GM12875 (cell line): Measurements from ENCODE around the gene BPGM.

Source experiments
- H3K4me3 ChIP-seq: one replicate; pipeline ENCODE4 v1.5.1; 2011; ENCODE audit warnings: low read depth, low read length, control low read depth
- TF ChIP-seq, protein P1 (sequence below): IDR thresholded peaks from 2 replicates; pipeline ENCODE4 v1.5.1; 2011; ENCODE audit warnings: low read depth, mild to moderate bottlenecking, control low read depth, inconsistent platforms, low read length, moderate library complexity, borderline replicate concordance; ENCODE audit not compliant: insufficient read depth

Gene BPGM

GRCh38 chr7:134694767-134695166, 48.1 kb downstream of the BPGM start:
- no peak overlapping the region for H3K4me3 ChIP-seq
- TF ChIP-seq, protein P1, sequence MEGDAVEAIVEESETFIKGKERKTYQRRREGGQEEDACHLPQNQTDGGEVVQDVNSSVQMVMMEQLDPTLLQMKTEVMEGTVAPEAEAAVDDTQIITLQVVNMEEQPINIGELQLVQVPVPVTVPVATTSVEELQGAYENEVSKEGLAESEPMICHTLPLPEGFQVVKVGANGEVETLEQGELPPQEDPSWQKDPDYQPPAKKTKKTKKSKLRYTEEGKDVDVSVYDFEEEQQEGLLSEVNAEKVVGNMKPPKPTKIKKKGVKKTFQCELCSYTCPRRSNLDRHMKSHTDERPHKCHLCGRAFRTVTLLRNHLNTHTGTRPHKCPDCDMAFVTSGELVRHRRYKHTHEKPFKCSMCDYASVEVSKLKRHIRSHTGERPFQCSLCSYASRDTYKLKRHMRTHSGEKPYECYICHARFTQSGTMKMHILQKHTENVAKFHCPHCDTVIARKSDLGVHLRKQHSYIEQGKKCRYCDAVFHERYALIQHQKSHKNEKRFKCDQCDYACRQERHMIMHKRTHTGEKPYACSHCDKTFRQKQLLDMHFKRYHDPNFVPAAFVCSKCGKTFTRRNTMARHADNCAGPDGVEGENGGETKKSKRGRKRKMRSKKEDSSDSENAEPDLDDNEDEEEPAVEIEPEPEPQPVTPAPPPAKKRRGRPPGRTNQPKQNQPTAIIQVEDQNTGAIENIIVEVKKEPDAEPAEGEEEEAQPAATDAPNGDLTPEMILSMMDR: no peak

DNA sequence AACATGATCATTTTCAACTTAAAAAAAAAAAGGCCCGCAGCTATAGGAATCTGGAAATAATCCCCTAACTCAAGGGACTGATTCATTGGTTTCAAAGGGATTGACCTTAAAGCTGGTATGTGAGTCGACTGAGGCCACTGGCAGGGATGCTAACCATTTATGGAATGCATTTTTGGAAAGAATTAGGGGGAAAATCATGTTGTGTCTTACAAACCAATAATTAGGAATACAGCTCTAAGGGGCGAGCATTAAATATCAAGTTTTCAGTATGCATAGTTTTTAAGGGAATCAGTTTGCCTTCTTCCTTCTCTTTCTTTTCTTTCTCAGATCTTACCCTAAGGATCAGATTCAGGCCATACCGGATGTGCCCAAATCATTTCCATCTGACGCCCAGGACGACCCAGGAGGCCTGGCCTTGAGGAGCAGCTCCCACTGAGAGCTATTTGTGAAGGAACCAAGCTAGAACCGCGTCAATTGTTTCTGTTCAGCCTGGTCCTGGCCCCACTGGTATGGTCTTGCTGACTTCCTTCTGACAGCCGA, 48.7 kb downstream of the BPGM start:
- TF ChIP-seq, protein P1: no peak

DNA sequence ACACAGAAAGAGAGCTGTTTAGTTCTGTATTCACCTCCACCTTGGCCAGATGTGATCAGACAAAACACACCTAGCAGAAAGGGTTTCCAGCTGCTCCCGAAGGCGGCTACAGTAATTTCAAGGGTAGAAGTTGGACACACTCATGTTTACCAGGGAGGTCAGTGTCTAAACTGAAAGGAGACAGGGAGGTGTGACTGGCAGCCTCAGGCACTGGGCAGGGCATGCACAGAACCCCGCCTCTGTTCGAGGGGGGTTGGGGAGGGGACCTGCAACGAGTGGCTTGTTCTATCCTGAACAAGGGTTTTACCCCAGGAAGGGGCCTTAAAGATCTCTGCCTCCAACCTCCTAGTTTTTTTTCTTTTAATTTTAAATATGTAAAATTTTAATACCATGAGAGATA, 49.6 kb downstream of the BPGM start:
- TF ChIP-seq, protein P1: no peak
- H3K4me3 ChIP-seq: no peak overlapping the region

More for the DNA sequence above, 48.7 kb downstream of the BPGM start:
- H3K4me3 ChIP-seq: no peak overlapping the region

DNA sequence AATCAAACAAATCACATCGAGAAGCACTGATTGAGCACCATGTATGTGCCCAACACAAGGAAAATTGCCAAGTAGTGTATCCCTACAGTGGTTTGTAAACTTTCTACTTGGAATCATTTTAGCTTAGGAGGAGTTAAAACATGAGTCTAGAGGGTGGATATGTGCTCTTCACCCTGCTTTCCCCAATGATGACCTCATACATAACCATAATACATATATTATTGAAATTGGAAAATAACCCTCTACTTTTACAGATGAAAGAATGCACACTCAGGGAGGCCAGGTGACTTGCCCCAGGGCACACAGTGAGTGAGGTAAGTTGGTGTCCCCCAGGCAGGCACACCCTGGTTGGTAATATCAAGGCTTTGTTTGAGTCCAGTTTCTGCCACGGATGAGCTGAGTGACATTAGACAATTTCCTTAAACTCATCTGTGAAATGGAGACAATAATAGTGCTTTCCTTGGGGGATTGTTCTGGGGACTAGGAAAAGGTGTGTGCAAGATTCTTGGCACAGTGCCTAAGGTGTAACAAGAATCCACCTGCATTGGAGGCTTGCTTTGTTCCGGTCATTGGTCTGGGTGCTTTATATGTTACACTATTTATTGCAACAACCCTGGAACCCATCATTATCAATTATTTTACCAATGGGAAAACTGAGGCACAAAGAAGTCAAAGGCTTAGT, 50.7 kb downstream of the BPGM start:
- TF ChIP-seq, protein P1: no peak

DNA sequence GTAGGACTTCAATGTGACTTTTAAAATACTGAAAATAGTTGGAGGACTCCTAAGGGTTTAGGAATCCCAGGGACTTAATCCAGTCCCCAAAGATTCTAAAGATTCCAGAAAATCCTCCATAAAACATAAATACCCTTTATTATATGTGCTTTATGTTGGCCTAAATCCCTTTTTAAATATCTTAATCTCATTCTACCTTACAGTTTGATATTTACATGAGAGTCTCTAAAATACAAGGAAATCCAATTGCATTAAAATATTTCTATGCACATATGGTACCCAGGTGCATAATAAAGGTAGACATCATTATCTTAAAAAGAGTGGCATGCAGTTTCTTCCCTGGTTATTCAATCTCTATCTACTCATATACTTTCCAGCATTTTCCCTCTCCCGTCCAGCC, 51.8 kb downstream of the BPGM start:
- H3K4me3 ChIP-seq: no peak overlapping the region
- TF ChIP-seq, protein P1: no peak

More for the DNA sequence above, 50.7 kb downstream of the BPGM start:
- H3K4me3 ChIP-seq: no peak overlapping the region

DNA sequence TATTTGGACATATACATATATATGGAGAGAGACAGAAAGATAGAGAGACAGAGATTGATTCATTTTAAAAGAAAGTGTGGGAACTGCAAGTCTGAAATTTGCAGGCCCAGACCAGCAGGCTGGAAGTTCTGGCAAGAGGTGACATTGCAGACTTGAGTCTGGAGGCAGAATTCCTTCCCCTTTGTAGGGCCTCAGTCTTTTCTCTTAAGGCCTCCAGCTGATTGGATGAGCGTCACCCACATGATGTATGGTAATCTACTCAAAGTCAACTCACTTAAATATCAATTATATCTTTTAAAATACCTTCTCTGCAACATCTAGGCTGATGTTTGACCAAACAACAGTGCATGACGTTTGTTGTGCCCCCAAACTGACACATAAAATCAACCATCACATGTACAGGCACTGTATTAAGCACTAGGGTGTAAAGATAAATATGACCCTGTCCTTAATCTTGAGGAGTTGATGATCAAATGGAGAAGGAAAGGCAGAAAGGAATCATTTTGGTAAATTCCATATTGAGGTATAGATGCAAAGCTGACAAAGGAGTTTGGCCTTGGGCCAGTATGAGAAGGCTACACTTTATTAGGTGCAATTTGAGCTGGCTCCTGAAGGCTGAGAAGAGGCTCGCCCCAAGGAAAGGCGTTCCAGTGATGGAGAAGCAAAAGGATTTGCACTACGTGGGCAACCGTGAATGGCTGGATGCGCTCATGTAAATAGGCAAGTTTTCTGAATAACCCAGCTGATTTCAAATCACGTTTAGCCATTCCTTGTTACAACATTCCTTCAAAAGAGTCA, 52.6 kb downstream of the BPGM start:
- no peak overlapping the region for H3K4me3 ChIP-seq
- TF ChIP-seq, protein P1: no peak
